Measurements from ENCODE around the gene HSFX3. TPM values are rescaled to one million over a fixed set of nuclear protein-coding genes. Genes with fewer than 3 reads are reported as not detected.
"Not testable (repeated sequence)": the region's sequence is repeated elsewhere in the genome, so short reads cannot be mapped to it uniquely, and the experiment has no call there.

HSFX3 gene
- total and polyA plus RNA-seq, 2 donors (not counting 1 experiment from before 2014, with no cell fraction given): not detected

DNA sequence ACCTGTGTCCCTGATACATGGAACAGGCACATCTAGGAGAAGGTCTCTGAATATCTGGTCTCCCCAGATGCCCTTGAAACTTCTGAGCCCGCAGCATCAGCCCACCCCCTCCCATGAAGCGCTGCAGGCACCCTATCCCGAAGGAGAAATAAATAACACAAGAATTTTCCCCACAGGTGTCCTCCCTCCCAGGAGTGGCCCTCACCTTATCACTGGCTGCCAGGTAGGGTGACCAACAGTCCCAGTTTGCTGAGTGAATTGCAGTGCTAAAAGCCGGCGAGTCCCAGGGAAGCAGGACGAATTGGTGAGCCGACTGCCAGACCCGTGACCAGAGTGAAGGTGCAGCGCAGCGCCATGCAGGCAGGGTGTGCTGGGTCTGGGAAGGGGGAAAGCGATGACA is 15.7 kb downstream of the HSFX3 start:
- H3K4me2 ChIP-seq (replicated peaks; ENCODE audit: low read depth, low read length, poor library complexity, severe bottlenecking); H3K27me3 Mint-ChIP-seq; H4K20me1 ChIP-seq (ENCODE audit: control insufficient read depth, insufficient read depth, low read length, poor library complexity, severe bottlenecking); H3K4me3 ChIP-seq (ENCODE audit: control extremely low read depth in 1 of 5, extremely low read depth in 1 of 5, insufficient read depth in 1 of 5, low read depth in 2 of 5, low read length in 4 of 5); H3K79me2 ChIP-seq (ENCODE audit: control insufficient read depth, insufficient read depth, low read length); H3K9ac ChIP-seq (ENCODE audit: low read length); H3K27me3 ChIP-seq (replicated peaks in 1 of 4; ENCODE audit: control extremely low read depth in 1 of 4, control insufficient read depth in 3 of 4, insufficient read depth in 4 of 4, low read length in 3 of 4); H3K4me3 Mint-ChIP-seq; H3K9me3 Mint-ChIP-seq (ENCODE audit: insufficient read depth); H2AFZ ChIP-seq (ENCODE audit: insufficient read depth, low read depth, low read length, poor library complexity, severe bottlenecking); CTCF ChIA-PET; ATAC-seq (ENCODE audit: low read depth); H3K4me1 ChIP-seq (ENCODE audit: control insufficient read depth in 2 of 2, insufficient read depth in 2 of 2, low read length in 2 of 2); H3K9me3 ChIP-seq (ENCODE audit: control extremely low read depth in 1 of 3, control insufficient read depth in 2 of 3, insufficient read depth in 1 of 3, low read length in 2 of 3); DNase-seq; H3K36me3 ChIP-seq (replicated peaks in 1 of 2; ENCODE audit: control extremely low read depth in 1 of 2, control insufficient read depth in 1 of 2, extremely low read depth in 1 of 2, insufficient read depth in 2 of 2, low read length in 1 of 2); intact Hi-C loops (cut with micrococcal nuclease); H3K27ac Mint-ChIP-seq; H3K27ac ChIP-seq (ENCODE audit: low read length in 2 of 2); POLR2A ChIA-PET: not testable (repeated sequence)
- WGBS (ENCODE audit: insufficient coverage): no CpG with 5 or more reads among the region's 11 CpGs
- H3K4me1 Mint-ChIP-seq: peaks cover 17% of the 10 kb centered on the region

DNA sequence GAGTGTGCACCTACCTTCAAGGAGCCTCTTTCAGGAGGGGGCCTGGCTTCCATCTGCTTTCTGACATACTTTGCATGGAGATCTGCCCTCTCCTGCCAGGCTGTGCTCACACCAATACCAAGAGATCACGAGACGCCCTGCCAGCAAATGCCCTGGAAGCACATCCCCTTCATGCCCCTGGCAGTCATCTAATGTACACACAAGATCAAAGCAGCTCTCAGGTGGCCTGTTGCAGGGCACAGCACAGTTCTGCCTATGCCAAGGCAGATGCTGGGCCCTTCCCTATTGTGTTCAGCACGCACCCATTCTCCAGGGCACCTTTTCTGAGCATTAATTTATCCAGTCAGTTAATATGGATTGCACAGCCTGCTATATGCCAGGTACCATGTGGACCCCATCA is 16.9 kb downstream of the HSFX3 start:
- intact Hi-C loops (cut with micrococcal nuclease); H3K27ac Mint-ChIP-seq; H3K4me1 ChIP-seq (ENCODE audit: control insufficient read depth in 2 of 2, insufficient read depth in 2 of 2, low read length in 2 of 2); H3K27ac ChIP-seq (ENCODE audit: low read length in 2 of 2); H3K9ac ChIP-seq (ENCODE audit: low read length); H3K4me3 ChIP-seq (ENCODE audit: control extremely low read depth in 1 of 5, extremely low read depth in 1 of 5, insufficient read depth in 1 of 5, low read depth in 2 of 5, low read length in 4 of 5); H3K36me3 ChIP-seq (replicated peaks in 1 of 2; ENCODE audit: control extremely low read depth in 1 of 2, control insufficient read depth in 1 of 2, extremely low read depth in 1 of 2, insufficient read depth in 2 of 2, low read length in 1 of 2); H3K4me3 Mint-ChIP-seq; H3K9me3 ChIP-seq (ENCODE audit: control extremely low read depth in 1 of 3, control insufficient read depth in 2 of 3, insufficient read depth in 1 of 3, low read length in 2 of 3); H4K20me1 ChIP-seq (ENCODE audit: control insufficient read depth, insufficient read depth, low read length, poor library complexity, severe bottlenecking); H3K4me2 ChIP-seq (replicated peaks; ENCODE audit: low read depth, low read length, poor library complexity, severe bottlenecking); ATAC-seq (ENCODE audit: low read depth); H3K9me3 Mint-ChIP-seq (ENCODE audit: insufficient read depth); H2AFZ ChIP-seq (ENCODE audit: insufficient read depth, low read depth, low read length, poor library complexity, severe bottlenecking); DNase-seq; CTCF ChIA-PET; H3K27me3 ChIP-seq (replicated peaks in 1 of 4; ENCODE audit: control extremely low read depth in 1 of 4, control insufficient read depth in 3 of 4, insufficient read depth in 4 of 4, low read length in 3 of 4); H3K79me2 ChIP-seq (ENCODE audit: control insufficient read depth, insufficient read depth, low read length); H3K27me3 Mint-ChIP-seq; POLR2A ChIA-PET: not testable (repeated sequence)
- WGBS (ENCODE audit: insufficient coverage): no CpG with 5 or more reads among the region's 3 CpGs
- H3K4me1 Mint-ChIP-seq: peaks cover 13% of the 10 kb centered on the region
